Adipocyte (in vitro differentiated cells): ENCODE results near the gene KCNIP1.

Source experiments
- DNase-seq: peaks from one replicate; pipeline ENCODE4 v3.0.0-alpha.2; 2015; ENCODE audit warnings: low read depth
- H3K27me3 ChIP-seq: replicated peaks from 2 replicates; pipeline ENCODE4 v1.7.0; 2013; ENCODE audit warnings: mild to moderate bottlenecking, low read length, moderate library complexity; ENCODE audit not compliant: control insufficient read depth, insufficient read depth
- H3K36me3 ChIP-seq: 2 replicates; pipeline ENCODE4 v1.7.0; 2013; ENCODE audit warnings: low read length, mild to moderate bottlenecking, moderate library complexity; ENCODE audit not compliant: control insufficient read depth, insufficient read depth, severe bottlenecking
- H3K4me1 ChIP-seq: 2 replicates; pipeline ENCODE4 v1.7.0; 2013; ENCODE audit warnings: mild to moderate bottlenecking, low read length, moderate library complexity; ENCODE audit not compliant: control insufficient read depth, insufficient read depth
- H3K4me3 ChIP-seq: 2 replicates; pipeline ENCODE4 v1.7.0; 2013; ENCODE audit warnings: mild to moderate bottlenecking, low read length, moderate library complexity
- H3K9ac ChIP-seq: 2 replicates; pipeline ENCODE4 v1.7.0; 2013; ENCODE audit warnings: mild to moderate bottlenecking, low read length, moderate library complexity
- H3K9me3 ChIP-seq: 2 replicates; pipeline ENCODE4 v1.7.0; 2013; ENCODE audit warnings: mild to moderate bottlenecking, low read length, moderate library complexity; ENCODE audit not compliant: control insufficient read depth

KCNIP1 gene

DNA sequence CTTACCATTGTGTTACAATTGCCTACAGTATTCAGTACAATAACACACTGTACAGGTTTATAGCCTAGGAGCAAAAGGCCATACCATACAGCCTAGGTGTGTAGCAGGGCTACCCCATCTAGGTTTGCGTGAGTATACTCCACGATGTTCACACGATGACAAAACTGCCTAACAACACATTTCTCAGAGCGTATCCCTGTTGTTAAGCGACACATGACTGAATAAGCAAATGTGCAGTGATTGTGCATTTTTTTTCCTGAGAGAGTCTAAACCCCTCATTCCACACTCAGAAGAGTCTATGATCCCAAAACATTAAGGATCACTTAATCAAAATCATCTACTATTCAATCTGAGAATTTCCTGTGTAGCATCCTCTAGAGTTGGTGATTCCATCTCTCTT is 211.3 kb downstream of the KCNIP1 start:
- no peak overlapping the region for H3K9ac ChIP-seq
- H3K9me3 ChIP-seq, result peaks cover 11% of the 10 kb centered on the region
- no peak overlapping the region for H3K4me3 ChIP-seq
- no peaks in the 10 kb centered on the region for H3K4me1 ChIP-seq
- DNase-seq, result no peak
- no peaks in the 10 kb centered on the region for H3K36me3 ChIP-seq
- peaks cover 37% of the 10 kb centered on the region for H3K27me3 ChIP-seq

DNA sequence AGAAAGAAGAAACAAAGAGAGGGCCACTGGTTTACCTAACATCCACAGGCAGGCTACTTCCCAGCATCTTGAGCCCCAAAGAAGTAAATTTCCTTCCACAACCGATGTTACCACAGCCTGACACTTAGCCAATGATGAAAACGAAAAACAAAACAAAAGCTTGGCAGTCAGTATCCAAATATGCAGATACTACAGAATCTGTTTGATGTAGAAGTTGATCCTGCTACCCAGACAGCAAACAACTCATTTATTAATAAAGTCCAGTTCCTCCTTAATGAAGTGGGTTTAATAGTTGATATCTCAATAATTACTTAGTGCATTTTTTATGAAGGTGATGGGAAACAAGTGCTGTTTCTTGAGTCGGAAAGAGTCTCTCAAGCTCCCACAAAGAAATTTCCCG is 212.6 kb downstream of the KCNIP1 start:
- Histone ChIP-seq H3K36me3 (no peaks in the 10 kb centered on the region), H3K9ac (no peak overlapping the region), H3K27me3 (peaks cover 42% of the 10 kb centered on the region), H3K4me3 (no peak overlapping the region), H3K9me3 (no peaks in the 10 kb centered on the region), H3K4me1 (no peaks in the 10 kb centered on the region)
- no peak for DNase-seq

DNA sequence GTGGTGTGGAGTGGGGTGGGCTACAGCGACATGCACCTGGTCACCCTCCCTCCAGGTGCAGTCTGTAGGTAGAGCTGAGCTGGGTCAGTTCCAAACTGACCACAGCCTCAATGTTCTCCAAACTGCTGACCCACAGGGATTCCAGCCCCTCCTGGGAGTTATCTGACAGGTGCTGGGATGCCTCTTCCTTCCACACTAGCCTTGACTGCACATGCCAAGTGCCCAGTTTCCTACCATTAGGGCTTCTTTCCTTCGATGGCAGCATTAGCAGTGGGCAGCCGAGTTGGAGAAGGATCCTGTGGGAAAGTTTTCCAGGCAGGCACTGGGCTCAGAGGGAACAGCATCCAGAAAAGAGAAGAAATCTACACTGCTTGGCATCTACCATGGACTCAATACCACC is 215.7 kb downstream of the KCNIP1 start:
- no peak overlapping the region for H3K4me3 ChIP-seq
- H3K27me3 ChIP-seq, result peaks cover 43% of the 10 kb centered on the region
- no peak for DNase-seq

DNA sequence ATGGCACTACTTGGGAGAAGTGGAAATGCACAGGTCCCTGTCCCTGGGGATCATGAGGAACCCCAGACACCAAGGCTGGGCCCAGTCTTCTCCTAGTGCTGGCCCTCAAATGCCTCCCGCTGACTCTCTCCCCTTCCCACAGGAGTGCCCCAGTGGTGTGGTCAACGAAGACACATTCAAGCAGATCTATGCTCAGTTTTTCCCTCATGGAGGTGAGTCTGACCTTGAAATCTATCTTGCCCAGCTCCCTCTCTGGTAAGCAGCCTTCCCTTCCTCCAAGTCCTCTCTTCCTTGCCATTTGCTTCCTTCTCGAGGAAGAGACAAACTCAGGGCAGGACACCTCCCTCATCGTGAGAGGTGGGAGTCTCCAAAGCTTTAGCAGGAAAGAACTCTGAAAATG is 216.4 kb downstream of the KCNIP1 start:
- H3K36me3 ChIP-seq, result no peaks in the 10 kb centered on the region
- no peaks in the 10 kb centered on the region for H3K4me1 ChIP-seq
- peaks cover 7% of the 10 kb centered on the region for H3K9me3 ChIP-seq
- H3K4me3 ChIP-seq, result no peak overlapping the region
- H3K9ac ChIP-seq, result no peak overlapping the region
- peaks cover 43% of the 10 kb centered on the region for H3K27me3 ChIP-seq
- DNase-seq, result no peak

More for the DNA sequence above, 215.7 kb downstream of the KCNIP1 start:
- Histone ChIP-seq H3K36me3 (no peaks in the 10 kb centered on the region), H3K4me1 (no peaks in the 10 kb centered on the region), H3K9ac (no peak overlapping the region), H3K9me3 (peaks cover 7% of the 10 kb centered on the region)

DNA sequence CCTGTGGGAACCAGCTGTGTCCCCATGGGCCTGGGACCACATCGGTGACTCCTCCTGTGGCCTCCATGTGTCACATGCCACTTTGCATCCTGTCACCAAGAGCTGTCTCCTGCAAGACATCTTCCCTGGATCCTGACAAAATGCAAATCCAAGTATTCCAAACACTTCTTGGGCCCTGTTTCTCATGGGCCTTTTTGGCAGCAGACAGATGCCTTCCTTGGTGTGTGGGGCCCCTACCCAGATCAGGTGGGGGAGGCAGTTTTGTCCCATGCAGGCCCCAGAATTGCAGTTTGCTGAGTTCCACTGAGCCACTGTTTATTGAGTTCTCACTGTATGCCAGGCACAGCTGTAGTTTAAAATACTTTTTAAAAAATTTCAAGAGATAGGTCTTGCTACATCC is 217.2 kb downstream of the KCNIP1 start:
- peaks cover 36% of the 10 kb centered on the region for H3K27me3 ChIP-seq
- DNase-seq, result no peak
- no peak overlapping the region for H3K4me3 ChIP-seq
- H3K9ac ChIP-seq, result no peak overlapping the region
- H3K36me3 ChIP-seq, result no peaks in the 10 kb centered on the region
- peaks cover 7% of the 10 kb centered on the region for H3K9me3 ChIP-seq
- no peaks in the 10 kb centered on the region for H3K4me1 ChIP-seq

DNA sequence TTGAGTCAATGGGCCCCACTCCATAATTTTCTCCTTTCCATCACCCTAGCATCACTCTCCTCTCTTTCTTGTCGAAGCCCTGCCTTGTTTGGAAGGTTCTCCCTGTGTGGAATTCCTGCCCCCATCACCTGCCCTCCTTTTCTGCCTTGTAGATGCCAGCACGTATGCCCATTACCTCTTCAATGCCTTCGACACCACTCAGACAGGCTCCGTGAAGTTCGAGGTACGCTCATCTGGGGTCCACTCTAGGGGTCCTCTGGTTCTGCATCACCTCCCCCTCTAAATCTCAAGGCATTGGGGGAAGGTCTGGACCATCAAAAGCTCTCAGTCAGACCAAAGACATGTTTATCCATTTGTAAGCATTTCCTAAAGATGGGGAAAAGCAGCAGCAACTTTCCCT is 217.9 kb downstream of the KCNIP1 start:
- Histone ChIP-seq H3K4me1 (no peaks in the 10 kb centered on the region), H3K9ac (no peak overlapping the region), H3K36me3 (no peaks in the 10 kb centered on the region), H3K27me3 (peaks cover 33% of the 10 kb centered on the region), H3K4me3 (no peak overlapping the region), H3K9me3 (peaks cover 7% of the 10 kb centered on the region)
- DNase-seq, result no peak

DNA sequence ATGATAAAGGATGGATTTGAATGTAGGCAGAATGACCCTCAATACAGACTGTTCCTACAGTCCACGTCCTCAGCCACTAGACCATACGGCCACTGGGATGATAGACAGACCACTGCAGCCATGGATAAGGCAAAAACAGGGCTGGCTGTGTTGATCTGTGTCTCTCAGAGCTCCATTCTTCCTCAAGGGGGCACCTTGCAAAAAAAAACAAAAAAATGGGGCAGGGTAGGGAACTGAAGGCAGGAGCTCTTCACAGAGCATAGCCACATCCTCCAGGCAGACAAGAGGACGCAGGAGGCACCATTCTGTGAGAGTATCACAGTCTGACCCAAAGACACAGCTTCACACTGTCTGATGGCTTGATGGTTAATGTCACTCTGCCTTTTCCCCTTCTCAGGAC is 218.5 kb downstream of the KCNIP1 start:
- Histone ChIP-seq H3K4me1 (no peaks in the 10 kb centered on the region), H3K36me3 (no peaks in the 10 kb centered on the region), H3K27me3 (peaks cover 33% of the 10 kb centered on the region), H3K9ac (no peak overlapping the region), H3K4me3 (no peak overlapping the region), H3K9me3 (peaks cover 7% of the 10 kb centered on the region)
- DNase-seq, result no peak

DNA sequence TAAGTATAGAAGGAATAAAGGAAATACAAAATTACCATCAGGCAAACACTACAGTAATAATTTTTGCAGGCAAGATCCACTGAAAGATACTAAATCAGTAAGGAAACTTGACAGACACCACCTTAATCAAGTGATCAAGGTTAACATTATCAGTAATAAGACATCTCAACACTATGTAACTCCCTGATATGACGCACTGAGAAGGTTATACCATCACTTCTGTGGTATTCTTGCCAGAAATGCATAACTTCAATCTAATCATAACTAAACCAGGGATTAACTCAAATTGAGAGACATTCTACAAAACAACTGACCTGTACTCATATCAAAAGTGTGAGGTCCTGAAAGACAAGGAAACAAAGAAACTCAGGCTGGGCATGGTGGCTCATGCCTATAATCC is 227.2 kb downstream of the KCNIP1 start:
- no peak for DNase-seq
- Histone ChIP-seq H3K27me3 (no peaks in the 10 kb centered on the region), H3K9me3 (peaks cover 24% of the 10 kb centered on the region), H3K9ac (no peak overlapping the region), H3K4me3 (no peak overlapping the region), H3K4me1 (no peaks in the 10 kb centered on the region), H3K36me3 (no peaks in the 10 kb centered on the region)

DNA sequence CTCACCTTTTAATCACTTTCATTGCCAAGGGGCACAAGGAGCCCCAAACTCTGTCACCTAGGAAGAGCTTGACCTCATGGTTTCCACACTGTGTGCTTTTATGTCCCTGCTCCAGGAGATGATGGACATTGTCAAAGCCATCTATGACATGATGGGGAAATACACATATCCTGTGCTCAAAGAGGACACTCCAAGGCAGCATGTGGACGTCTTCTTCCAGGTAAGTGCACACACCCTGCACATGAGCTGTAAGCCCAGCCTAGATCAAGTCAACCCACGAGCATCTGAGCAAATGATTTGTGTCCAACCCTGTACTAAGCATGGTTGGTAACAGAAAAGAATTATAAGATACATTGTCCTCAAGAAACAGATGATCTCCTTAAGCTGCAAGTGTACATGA is 228.9 kb downstream of the KCNIP1 start:
- Histone ChIP-seq H3K36me3 (no peaks in the 10 kb centered on the region), H3K4me1 (no peaks in the 10 kb centered on the region), H3K9ac (no peak overlapping the region), H3K4me3 (no peak overlapping the region), H3K9me3 (peaks cover 30% of the 10 kb centered on the region), H3K27me3 (no peaks in the 10 kb centered on the region)
- DNase-seq, result no peak

DNA sequence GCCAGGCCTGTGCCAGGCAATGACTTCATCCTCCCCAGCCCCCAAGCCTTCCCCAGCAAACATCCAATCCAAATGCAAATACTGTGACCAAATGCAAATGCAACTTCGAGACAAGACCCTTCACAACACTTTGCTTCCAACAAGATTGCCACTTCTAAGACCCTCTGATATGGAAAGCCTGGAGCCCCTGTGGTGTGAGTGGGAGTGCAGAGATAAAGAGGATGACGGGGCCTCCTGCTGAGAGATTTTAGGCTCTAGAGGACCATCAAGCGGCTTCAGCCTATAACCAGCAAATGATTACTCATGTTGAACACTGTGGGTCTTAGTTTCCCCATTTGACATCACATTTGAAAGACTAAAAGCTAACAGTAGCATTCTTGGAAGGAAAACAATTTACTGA is 233.1 kb downstream of the KCNIP1 start:
- no peak for DNase-seq
- Histone ChIP-seq H3K4me1 (no peaks in the 10 kb centered on the region), H3K9me3 (peaks cover 26% of the 10 kb centered on the region), H3K4me3 (no peak overlapping the region), H3K27me3 (peaks cover 16% of the 10 kb centered on the region), H3K9ac (no peak overlapping the region), H3K36me3 (no peaks in the 10 kb centered on the region)

DNA sequence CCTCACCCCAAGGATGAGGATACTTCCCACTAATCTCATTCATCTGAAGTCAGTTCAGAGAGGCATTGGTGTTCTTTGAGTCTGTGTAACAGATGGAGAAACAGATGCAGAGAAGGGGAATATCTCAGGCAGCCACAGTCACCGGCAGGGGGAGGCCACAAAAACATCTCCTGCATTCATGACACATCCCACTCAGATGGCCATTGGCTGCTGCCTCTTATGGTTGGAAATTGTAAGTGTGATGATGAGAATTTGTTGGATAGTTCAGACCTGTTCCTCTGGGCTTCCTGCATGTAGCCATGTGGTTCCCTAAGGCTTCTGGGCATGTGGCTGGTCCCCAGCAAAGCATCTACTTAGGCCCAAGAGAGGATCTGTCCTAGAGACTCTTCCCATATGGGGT is 233.8 kb downstream of the KCNIP1 start:
- Histone ChIP-seq H3K4me3 (no peak overlapping the region), H3K9me3 (peaks cover 26% of the 10 kb centered on the region), H3K4me1 (no peaks in the 10 kb centered on the region), H3K9ac (no peak overlapping the region), H3K36me3 (no peaks in the 10 kb centered on the region), H3K27me3 (peaks cover 20% of the 10 kb centered on the region)
- no peak for DNase-seq

DNA sequence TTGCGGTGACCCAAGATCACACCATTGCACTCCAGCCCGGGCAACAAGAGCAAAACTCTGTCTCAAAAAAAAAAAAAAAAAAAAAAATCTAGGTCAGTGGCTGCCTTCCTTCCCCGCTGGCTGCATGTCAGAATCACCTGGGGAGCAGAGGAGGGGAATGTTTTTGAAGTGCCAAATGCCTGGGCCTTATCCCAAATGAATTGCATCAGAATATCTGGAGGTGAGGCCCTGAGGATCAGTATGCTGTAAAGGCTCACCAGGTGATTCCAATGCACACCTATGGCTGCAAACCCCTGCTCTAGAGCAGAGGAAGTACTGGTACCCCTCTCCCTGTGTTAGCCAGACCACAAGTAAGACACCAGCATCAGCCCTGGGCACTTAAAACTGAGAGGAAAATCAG is 235.0 kb downstream of the KCNIP1 start:
- no peak for DNase-seq
- H3K9ac ChIP-seq, result no peak overlapping the region

More for the DNA sequence above, 235.0 kb downstream of the KCNIP1 start:
- H3K4me3 ChIP-seq, result no peak overlapping the region
- peaks cover 22% of the 10 kb centered on the region for H3K27me3 ChIP-seq
- no peaks in the 10 kb centered on the region for H3K4me1 ChIP-seq
- peaks cover 26% of the 10 kb centered on the region for H3K9me3 ChIP-seq
- no peaks in the 10 kb centered on the region for H3K36me3 ChIP-seq
